HG03175 (cell line): ENCODE data around the gene PACS1.

Experiments
- ATAC-seq: cut with Tn5 transposase; IDR thresholded peaks from one replicate; pipeline ENCODE4 v1.9.1; 2021; ENCODE audit warnings: mild to moderate bottlenecking, moderate library complexity; ENCODE audit not compliant: unreplicated experiment

Gene PACS1

DNA sequence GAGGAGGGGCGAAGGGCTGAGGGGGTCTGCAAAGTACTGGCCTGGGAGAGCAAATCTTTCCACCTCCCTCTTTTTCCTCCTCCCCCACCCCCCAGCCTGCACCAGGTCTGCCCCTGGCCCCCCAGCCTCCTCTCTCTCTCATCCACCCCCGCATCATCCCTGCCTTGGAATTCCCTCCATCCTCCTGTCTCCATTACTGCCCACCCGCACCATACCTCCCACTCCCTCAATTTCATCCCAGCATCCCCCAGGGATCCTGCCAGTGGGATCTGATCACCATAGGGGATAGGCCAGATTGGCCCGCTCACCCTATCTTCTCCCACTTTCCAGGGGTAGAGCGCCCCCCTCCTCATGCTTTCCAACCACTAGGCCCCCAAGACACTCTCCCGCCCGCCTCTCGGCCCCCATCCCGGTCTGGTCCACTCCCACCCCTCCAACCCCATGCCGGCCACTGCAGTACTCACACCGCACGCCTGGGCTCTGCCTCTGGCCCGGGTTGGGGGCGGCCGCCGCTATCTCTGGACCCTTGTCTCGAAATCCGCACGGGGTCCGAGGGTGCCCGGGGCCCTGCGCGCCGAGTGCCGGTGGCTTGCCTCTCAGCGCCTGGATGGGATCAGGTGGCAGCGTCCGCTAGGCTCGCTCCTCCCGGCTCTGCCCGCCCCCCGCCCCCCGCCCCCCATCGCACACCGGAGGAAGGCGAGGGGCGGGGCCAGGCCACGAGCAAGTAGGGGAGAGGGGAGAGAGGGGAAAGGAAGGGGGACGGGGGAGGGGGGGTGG lies 21.3 kb upstream of the PACS1 start, which contains the start of gene GAL3ST3:
Gene GAL3ST3 (minus strand): TSS at position 615 of the 777 bp plus-strand sequence. CDS start 3,746 bp downstream, outside the sequence.
- no peak for ATAC-seq

DNA sequence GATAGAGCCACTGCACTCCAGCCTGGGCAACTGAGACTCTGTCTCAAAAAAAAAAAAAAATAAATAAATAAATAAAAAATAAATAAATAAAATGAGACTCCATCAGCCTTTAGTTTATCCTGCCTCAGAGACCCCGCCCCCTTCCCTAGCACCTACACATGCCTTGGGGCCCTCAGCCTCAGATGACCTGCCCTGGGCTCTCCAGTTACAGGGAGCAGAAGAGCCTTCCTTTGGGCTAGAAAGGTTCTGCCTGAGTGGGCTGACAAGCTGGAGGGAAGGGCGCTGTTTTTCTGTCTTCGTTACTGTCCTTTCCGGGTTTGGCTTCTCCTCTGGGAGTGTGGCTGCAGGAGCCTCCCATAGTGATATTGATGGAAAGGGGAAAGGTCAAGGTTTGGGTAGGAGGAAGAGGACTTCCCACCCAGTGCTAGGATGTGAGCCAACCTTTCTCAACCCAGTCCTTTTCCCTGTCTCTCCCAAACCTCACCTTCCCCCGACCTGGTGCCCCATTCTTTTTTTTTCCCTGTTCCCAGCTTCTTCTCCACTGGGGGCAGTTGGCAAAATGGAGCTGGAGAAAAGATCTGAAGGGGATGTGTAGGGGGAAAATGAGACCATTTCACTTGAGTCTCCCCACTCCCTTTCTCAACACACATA lies 19.4 kb upstream of the PACS1 start:
- ATAC-seq, result no peak

DNA sequence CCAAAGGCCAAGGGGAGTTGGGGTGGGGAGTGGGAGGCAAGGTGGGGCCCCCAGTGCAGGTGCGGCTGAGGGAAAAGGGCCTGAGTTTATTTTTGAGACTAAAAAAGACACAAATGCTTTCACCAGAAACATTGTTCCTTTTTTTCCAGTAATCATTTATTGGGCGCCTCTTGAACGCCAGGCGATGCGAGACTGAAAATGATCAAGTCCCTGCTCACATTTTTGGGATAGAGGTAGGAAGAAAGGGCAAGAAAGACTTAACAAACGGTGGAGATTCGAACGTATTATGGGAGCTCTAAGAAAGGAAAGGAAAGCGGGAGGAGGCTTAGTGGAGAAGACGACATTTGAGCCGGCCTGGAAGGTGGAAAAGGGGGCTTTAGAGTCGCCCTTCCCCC lies 18.7 kb upstream of the PACS1 start:
- ATAC-seq, result no peak

DNA sequence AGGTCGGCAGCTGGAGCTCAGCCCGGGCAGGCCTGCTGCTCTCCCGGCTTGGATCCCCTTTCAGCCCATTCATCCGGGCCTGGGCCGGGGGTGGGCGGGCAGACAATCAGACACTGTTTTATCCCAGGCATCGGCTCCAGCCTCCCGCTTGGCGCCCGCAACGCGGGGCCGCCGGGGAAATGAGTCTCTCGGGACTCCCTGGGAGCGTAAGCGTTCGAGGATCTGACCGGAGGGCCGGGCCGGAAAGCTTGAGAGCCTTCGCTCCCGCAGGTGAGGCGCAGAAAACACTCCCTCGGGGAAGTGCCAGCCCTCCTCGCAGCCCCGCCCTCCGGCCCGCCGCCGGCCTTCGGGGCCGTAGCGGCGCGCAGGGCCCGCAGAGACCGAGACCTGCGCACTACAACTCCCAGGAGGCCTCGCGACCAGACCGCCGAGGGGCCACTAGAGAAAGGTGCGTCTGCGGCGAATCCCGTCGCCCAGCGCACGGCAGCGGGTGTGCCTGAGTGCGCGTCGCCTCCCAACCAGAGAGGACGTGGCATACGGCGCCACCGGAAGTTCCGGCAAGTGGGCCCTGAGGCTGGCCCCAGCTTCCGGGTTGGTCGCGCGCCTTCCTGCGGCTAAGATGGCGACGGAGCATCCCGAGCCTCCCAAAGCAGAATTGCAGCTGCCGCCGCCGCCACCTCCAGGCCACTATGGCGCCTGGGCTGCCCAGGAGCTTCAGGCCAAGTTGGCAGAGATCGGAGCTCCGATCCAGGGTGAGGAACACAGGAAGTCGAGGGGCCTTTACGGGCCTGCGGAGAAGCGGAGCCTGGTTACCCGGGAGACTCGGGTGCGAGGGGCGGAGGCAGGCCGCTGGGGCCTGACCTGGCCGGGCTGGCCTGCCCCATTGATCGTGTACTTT lies 18.1 kb upstream of the PACS1 start, which contains the start of gene SF3B2:
Gene SF3B2 (plus strand): TSS at position 599 of the 898 bp plus-strand sequence. CDS start 21 bp downstream, at position 620.
- peak; percentile 97 for ATAC-seq

DNA sequence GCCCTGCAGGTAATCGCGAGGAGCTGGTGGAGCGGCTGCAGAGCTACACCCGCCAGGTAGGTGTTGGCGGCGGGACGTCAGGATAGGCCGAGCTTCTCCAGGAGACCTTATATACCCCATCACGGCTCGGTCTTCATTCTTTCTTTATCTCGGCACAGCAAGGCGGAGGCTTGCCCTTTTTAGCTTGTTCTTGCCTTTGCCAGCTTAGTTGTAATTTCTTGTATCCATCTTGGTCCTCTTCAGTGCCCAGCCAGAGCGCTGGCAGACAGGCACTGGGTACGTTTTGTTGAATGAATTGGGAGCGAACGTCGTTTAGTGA lies 17.4 kb upstream of the PACS1 start:
- no peak for ATAC-seq

DNA sequence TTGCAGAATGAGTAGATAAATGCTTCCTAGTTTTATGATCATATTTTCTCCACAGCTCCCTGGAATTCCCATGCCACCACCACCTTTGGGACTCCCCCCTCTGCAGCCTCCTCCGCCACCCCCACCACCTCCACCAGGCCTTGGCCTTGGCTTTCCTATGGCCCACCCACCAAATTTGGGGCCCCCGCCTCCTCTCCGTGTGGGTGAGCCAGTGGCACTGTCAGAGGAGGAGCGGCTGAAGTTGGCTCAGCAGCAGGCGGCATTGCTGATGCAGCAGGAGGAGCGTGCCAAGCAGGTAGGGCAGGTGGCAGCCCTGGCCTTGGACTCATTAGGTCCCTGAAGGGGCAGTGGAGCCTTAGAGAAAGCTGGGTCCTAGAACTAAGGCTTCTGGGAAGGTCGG lies 15.1 kb upstream of the PACS1 start:
- ATAC-seq, result no peak

DNA sequence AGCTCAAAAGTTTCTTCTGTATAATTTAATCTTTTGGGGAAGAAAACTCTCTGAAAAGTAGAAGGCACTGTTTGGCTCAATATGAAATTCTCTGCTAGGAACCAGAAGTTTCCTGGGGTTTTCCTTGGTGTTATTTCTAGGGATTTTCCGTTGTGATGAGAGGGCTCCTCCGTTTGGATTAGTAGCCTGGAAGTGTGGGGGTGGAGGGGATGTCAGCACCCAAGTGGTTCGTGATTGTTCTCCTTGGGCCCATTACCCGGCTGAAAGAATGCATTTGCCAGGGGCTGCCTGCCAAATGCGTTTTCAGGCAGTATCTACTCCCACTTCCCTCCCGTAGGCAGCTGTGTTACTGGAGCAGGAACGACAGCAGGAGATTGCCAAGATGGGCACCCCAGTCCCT lies 13.6 kb upstream of the PACS1 start:
- ATAC-seq, result no peak

DNA sequence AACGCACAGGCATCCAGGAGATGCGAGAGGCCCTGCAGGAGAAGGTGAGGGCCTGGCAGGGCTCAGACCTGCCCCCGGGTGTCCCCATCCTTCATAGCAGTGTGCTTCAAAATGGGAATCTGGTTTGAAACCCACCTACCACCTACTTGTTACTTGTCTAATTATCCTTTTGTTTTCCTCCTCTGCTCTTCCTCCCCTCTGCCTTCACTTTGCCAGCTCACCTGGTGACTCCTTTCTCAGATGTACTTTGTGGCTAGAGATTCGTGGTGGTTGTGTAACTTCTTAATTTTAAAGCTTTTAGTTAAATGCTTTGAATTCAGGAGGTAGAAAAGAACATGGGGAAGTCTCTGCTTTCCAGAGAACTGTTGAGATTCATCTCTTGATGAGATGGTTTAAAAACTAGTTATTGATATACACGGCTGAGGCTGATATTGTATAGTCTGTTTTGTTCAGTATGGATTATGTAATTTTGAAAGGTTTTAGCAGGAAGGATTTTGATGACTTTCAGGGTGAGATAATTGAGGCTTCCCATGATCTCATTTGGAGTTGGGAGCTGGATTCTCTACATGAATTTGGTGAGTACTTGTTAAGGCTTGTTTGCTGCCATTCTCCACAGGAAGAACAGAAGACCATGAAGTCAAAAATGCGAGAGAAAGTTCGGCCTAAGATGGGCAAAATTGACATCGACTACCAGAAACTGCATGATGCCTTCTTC lies 9.9 kb upstream of the PACS1 start:
- no peak for ATAC-seq

DNA sequence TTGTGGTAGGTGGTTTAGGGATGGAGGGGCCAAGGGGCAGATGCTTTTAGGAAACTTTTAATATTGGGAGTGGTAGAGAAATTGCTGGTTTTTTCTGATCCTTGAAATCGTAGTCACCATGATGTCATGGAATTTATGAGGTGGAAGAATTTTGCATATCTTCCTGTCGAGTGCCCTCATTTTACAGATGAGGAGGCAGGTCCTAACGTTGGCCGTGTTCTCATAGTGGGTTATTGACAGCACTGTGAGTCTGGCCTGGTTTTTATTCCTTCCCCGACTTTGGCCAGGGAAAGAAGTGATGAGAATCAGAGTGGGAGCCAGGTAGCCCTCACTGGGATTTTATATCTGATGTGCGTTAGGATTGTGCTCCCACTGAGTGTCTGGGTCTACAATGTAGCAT lies 8.8 kb upstream of the PACS1 start:
- no peak for ATAC-seq

DNA sequence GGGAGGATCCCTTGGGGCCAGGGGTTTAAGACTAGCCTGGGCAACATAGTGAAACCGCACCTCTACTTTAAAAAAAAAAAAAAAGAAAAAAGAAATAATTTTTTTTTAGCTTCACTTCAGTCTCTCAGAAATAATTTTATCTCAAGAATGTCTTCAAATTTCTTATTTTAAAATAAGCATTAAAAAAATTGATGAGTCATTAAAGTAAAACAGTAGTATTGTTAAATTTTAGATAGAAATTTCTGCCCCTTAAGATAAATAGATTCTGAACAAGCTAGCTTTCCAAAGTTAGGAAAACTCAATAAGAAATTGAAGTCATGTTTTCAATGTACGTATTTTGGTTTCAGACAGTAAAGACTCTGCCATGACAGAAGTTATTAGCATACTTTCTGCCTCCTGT lies 7.7 kb upstream of the PACS1 start:
- no peak for ATAC-seq

DNA sequence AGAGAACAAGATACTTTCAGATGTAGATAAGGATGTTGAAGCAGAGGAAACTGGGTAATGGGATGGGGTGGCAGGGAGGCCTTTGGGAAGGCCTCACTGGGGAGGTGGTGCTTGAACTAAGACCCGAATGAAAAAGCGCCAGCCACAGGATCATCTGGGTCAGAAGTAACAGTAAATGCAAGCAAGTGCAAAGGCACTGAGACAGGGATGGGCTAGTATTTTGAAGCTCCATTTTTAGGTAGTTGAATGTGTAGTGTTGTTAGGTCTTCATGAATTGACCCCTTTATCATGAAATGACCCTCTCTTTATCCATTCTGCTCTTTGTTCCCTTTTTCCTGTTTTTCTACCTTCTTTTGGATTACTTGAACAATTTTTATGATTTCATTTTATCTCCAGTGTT lies 6.2 kb upstream of the PACS1 start:
- ATAC-seq, result no peak

DNA sequence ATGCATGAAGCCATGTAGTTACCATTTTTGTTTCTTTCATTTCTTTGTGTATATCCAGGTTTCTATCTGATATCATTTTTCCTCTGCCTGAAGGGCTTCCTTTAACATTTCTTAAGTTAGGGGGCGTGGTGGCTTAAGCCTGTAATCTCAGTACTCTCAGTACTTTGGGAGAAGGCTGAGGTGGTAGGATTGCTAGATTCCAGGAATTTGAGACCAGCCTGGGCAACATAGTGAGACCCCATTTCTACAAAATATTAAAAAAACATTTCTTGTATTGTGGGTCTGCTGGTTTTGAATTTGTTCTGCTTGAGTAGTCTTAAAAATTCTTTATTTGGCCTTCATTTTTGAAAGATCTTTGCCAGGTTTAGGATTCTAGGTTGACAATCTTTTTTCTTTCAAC lies 5.5 kb upstream of the PACS1 start:
- no peak for ATAC-seq

DNA sequence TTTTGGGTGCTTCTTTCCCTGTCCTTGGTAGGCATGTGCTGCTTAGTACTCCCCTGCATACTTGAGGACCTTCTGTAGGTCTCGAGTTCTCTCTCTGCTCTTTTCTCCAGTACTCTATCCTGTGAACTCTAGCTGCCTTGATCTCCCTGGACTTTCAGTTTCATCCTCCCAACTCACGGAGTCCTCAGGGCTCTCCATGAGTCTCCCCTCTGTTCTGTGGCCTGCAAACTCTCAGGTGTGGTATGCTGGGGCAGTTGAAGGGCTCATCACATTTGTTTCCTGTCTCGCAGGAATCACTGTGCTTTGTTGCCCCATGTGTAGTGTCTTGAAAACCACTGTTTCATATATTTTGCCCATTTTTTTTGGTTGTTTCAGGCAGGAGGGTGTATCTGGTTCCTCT lies 3.3 kb upstream of the PACS1 start:
- ATAC-seq, result no peak

DNA sequence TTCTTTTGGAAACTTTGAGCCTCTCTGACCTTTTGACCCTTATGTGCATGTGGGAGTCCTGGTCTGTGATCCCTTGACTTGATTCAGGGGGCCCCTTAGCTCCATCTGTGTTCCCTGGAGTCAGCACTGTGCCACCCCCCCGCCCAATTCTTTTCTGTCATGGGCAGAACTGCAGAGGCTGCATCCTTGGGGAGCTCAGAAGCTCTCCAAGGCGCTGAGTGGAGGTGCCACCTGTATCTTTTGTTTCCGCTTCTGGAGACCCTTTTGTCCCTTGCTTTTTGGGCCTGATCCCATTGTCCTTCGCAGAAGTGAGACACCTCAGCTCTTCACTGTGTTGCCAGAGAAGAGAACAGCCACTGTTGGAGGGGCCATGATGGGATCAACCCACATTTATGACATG lies 2.4 kb upstream of the PACS1 start:
- no peak for ATAC-seq

DNA sequence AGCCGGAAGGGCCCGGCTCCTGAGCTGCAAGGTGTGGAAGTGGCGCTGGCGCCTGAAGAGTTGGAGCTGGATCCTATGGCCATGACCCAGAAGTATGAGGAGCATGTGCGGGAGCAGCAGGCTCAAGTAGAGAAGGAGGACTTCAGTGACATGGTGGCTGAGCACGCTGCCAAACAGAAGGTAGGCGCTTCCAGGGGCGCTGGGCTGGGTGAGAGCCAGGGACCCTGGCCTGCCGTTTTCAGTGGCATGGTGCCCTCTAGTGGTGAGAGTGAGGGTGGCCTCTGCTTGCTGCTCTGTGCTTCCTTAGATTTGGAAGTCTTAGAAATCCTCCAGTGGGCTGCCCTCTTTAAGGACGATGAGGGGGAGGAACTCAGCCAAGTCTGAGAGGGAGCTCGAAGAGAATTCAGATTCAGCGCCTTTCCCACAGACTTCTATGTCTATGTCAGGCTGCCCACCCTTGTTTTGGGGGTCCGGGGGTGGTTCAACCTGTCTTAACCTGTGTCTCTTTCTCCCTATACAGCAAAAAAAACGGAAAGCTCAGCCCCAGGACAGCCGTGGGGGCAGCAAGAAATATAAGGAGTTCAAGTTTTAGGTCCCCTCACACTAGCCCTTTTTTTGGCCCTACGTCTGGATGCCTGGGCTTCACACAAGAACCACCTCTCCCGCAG lies 1.8 kb upstream of the PACS1 start:
- ATAC-seq, result no peak

DNA sequence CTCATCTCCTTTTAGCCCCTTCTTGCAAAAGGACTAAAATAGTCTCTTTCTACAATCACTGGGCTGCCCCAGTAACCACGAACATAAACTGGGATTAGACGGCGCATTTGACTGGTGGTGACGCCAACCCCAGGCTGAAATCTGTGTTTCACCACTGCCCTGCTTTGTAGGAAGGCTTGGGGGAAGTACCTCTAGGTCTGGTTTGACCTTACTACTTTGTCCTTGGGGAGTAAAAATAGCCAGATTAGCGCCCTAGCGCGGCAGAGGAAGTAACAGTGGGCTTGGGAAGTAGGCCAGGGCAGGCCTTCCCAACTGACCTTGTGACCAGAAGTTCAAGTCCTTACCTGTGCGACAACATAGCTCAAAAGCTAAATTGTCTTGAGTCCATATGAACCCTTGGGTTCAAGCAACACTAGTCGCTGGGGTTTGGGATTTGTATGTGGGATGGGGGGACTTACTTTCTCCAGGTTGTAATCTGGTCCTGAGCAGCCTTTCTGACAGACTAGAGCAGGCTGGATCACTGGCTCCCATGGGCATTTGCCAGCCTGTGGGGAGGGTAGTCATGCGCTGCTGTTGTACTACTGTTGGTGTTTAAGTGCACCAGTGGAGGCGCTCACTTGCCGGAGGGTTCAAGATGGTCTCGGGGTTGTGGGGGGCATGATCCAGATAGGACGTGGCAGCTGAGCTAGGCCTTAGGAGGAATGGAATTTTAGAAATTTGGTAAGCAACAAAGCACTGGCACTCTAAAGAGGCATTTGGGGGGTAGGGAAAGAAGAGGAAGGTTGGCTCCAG lies 953 bp upstream of the PACS1 start:
- peak; percentile 23 for ATAC-seq

DNA sequence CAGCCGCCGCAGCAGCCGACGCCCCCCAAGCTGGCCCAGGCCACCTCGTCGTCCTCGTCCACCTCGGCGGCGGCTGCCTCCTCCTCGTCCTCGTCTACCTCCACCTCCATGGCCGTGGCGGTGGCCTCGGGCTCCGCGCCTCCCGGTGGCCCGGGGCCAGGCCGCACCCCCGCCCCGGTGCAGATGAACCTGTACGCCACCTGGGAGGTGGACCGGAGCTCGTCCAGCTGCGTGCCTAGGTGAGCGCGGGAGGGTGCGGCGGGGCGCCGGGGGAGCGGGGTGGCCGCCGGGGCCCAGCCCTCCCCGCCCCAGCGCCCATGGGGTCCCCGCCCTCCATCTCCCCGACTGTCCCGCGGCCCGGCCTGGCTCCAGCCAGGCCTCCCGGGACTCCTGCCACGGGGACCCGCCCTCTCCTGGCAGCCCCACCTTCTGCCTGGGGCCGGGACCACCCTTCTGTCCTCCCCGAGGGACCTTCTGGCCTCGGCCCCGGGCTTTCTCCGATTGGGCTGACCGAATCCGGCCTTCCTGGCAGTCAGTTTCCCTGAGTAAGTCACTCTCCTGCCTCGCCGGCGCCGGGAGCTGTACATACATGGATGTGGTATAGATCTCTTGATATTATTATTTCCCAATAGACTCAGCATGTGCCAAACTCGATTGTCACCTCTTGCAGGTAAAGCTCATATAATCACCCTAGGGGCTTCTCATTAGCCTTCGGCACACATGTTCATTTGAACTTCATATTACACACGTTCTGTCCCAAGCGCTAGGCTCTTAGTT lies 720 bp downstream of the PACS1 start:
- ATAC-seq, result peak; percentile 15

DNA sequence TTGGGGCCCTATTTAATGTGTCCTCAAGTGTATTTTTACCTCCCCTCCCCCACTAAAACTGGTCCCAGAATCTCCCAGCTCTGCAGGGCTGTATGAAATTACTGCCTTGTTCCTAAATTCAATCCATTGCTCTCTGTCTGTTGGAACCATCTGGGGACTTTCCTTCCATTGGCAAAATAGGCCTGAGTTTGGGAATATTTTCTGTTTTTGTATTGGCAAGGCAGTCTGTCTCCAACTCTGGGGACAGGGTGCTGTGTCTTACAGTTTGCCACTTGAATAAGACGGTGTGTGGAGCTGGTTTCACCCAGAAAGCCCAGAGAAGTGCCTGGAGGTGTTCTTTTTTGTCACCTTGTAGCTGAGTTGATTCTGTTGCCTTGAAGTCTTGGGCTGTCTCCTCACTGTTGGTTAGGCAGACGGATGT lies 1.3 kb downstream of the PACS1 start:
- ATAC-seq, result no peak

DNA sequence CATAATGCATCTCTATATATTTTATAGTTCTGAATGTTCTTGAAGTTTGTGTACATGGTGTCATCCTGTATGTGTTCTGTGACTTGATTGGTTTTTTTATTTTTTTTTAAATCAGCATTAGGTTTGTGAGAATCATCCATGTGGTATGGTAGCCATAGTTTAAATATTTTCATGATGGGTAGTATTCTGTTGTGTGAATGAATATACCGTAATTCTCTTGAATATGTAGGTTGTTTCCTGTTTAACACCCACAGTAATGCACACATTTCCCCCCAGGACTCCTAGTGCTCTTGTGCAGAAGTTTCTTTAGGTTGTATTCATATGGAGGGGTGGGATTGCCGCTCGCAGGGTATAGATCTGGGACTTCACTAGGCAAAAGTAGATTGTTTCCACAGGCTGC lies 2.0 kb downstream of the PACS1 start:
- no peak for ATAC-seq
